DND-41 (cell line): ENCODE results near the gene KATNAL1.

Experiments
- EZH2 ChIP-seq: IDR thresholded peaks from 3 replicates; pipeline ENCODE4 v1.6.1; 2012; ENCODE audit warnings: borderline replicate concordance, low read depth, mild to moderate bottlenecking, moderate library complexity, low read length, inconsistent platforms; ENCODE audit not compliant: severe bottlenecking
- TF ChIP-seq, protein P1 (sequence below): IDR thresholded peaks from 2 replicates; pipeline ENCODE4 v1.5.1; 2012; ENCODE audit warnings: borderline replicate concordance, low read length, moderate library complexity, mild to moderate bottlenecking; ENCODE audit not compliant: poor library complexity, severe bottlenecking; ENCODE audit errors: extremely low read depth

DNA sequence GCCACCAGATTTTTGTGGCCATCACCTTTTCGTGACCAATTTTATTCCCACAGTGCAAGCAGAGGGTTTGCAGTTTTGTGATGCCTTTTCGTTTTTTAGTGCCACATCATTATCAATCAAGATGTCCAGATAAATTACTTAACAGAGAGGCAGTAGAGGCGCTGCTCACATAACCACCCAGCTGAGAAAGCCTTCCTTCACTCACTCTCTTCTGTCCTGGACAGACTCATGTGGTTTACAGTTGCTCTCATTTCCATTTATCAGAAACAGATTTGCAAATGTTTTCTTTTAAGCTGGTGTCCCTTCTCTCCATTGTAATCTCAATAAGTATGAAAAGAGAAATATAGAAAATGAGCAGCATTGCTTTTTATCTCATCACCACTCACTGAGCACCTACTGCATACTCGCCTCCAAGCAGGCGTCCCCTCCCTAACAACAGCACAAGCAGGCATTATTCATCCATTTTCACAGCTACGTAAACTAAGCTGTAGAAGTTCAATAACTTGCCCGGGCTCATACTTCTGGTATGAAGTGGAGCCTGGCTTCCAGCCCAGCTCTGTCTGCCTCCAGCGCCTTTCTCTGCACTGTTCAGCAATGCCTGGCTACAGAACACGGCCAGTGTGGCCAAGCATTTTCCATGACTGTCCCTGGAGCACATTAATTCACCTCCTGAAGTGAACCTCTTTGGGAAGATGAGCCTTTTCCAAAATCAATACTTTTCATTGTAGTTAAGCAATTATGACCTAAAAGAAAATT is 34.6 kb upstream of the KATNAL1 start:
- TF ChIP-seq, protein P1, sequence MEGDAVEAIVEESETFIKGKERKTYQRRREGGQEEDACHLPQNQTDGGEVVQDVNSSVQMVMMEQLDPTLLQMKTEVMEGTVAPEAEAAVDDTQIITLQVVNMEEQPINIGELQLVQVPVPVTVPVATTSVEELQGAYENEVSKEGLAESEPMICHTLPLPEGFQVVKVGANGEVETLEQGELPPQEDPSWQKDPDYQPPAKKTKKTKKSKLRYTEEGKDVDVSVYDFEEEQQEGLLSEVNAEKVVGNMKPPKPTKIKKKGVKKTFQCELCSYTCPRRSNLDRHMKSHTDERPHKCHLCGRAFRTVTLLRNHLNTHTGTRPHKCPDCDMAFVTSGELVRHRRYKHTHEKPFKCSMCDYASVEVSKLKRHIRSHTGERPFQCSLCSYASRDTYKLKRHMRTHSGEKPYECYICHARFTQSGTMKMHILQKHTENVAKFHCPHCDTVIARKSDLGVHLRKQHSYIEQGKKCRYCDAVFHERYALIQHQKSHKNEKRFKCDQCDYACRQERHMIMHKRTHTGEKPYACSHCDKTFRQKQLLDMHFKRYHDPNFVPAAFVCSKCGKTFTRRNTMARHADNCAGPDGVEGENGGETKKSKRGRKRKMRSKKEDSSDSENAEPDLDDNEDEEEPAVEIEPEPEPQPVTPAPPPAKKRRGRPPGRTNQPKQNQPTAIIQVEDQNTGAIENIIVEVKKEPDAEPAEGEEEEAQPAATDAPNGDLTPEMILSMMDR: no peak
- TF ChIP-seq EZH2: no peak
